Activated T-cell treated with anti-CD3 and anti-CD28 coated beads, Interleukin-2, amount 50 U/mL, for 48 hours (primary cell): ENCODE measurements around the gene CC2D1A.

ENCODE experiments used
- DNase-seq, 2 experiments: peaks; one replicate each; pipeline ENCODE4 v3.0.0-alpha.2; 2020

The CC2D1A gene

DNA sequence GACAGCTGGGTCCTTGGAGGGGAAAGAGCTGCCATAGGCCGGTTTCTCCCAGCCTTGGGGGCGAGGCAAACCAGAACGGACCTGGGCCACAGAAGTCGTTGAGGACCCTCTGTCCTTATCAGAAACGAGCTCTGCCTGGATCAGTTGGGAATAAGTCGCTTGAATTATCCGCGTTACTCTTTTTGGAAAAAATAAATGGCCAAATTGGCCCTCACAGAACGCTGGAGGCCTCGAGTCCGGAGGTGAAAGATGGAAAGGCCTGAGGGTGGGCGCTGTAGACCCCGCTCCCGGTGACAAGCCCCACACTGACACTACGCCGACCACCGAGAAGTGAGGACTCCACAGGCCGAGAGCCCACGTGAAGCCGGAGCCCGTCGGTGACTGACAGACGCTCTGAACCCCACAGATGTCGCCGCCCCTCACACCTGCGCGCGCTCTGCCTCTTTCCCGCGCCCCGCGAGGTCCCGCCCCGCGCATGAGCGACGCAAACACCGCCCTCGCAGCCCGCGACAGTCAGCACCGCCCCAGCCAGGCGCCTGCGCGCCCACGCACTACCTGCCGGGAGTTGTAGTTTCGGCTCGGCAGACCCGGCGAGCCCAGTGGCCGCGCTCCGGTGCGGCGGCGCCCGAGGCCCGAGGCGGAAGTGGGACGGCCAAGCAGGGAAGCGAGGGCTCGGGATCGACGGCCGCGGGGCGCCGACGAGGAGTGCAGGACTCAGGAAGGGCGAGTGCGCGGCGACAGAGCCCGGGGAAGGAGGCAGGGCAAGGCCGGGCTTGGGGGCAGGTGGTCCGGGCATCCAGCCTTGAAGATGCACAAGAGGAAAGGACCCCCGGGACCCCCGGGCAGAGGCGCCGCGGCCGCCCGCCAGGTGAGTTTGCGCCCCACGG is at the start of gene CC2D1A, which contains the start of gene BRME1:
Gene CC2D1A (plus strand): TSS at position 568 of the 887 bp plus-strand sequence. CDS start 241 bp downstream, at position 809.
Gene BRME1 (minus strand): TSS at position 484 of the 887 bp plus-strand sequence. CDS start 1,225 bp downstream, outside the sequence.
- DNase-seq = peak; percentile 97 to 98

- no peak for DNase-seq
These were observed 49.5 kb upstream of the CC2D1A start for GRCh38 chr19:13856497-13856896.

DNA sequence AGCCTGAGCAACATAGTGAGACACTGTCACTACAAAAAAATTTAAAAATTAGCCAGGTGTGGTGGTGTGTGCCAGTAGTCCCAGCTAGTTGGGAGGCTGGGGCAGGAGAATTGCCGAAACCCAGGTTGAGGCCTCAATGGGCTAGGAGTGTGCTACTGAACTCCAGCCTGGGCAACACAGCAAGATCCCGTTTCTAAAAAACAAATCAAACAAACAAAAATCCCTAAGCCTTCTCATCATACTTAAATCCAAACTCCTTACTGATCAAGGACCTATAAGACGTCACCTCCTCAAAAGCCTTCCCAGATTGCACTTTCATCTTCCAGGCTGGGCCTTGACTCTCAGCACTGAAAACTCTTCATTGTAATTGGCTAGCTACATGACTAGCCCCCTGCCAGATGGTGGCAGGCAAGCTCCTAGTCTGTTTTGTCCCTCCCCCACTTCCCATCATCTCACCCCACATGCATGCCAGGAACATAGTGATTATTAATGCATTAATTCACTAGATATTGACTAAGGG is 46.6 kb upstream of the CC2D1A start:
- no peak for DNase-seq

- no peak for DNase-seq
These were observed 45.2 kb upstream of the CC2D1A start for GRCh38 chr19:13860679-13861391.

GRCh38 chr19:13861392-13861713 is 44.6 kb upstream of the CC2D1A start:
- no peak for DNase-seq

DNA sequence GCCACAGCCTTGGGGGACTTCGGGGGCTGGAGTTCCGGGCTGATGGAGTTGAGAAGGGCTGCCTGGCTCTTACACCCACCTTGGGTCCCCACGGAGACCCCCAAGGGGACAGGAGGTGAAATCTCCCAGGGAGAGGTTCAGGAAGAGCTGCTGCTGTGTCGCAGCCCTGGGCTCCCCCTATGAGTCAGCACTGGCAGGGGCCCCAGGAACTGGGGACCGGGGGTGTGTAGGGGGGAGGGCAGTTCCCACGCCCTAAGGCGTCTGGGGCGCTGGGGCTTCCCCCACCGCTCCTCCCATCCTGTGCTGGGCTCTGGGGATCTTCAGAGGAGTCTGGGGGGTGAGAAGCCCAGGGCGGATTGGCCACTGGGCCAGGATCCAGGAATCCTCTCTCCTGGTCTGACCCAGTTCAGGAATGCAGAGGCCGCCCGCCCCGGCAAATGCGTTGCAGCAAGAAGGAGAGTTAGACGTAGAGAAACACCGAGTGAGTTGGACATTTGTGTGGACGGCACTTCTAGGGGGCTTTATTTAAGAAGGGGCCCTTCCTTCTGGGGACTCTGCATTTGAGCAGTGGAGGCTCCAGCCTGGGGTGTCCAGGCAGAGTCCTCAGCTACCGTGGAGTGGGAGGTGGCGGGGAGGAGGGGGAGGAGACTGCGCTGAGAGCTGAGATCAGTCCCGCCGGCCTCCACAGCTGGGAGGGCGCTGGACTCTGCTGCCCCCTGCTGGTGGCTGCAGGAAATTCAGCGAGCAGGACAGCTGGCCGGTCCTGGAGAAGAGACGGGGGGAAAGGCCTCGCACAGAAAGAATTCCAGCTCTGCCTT is 44.1 kb upstream of the CC2D1A start:
- peak; percentile 93 to 95 for DNase-seq

DNA sequence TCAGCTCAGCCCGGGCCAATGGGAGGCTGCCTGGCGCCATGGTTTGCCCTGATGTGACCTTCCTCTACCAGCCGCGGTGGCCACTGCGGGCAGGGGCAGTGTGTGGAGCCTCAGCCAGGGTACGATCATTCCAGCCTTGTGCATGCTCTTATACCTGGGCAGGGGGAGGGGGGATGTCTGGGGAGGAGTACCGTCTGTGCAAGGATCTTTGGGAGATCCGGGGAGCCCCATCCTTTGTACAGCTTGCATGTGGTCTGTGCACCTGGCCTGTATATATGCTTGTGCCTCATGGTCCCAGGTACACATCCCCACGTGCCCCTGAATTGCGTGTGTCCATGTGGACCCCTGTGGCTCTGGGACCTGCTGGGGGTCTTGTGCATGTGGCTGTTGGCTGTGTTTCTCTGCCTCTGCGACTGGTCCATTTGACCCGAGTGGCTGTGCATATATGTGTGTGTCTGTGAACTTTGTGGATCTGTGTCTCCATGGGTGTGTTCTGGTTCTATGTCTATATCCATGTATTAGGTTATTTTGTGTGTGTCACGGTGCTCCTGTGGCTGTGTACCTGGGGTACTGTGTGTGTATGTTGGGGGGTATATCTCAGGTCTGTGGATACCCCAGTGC is 41.8 kb upstream of the CC2D1A start:
- DNase-seq = peak in 1 of 2 experiments; percentile 42

DNA sequence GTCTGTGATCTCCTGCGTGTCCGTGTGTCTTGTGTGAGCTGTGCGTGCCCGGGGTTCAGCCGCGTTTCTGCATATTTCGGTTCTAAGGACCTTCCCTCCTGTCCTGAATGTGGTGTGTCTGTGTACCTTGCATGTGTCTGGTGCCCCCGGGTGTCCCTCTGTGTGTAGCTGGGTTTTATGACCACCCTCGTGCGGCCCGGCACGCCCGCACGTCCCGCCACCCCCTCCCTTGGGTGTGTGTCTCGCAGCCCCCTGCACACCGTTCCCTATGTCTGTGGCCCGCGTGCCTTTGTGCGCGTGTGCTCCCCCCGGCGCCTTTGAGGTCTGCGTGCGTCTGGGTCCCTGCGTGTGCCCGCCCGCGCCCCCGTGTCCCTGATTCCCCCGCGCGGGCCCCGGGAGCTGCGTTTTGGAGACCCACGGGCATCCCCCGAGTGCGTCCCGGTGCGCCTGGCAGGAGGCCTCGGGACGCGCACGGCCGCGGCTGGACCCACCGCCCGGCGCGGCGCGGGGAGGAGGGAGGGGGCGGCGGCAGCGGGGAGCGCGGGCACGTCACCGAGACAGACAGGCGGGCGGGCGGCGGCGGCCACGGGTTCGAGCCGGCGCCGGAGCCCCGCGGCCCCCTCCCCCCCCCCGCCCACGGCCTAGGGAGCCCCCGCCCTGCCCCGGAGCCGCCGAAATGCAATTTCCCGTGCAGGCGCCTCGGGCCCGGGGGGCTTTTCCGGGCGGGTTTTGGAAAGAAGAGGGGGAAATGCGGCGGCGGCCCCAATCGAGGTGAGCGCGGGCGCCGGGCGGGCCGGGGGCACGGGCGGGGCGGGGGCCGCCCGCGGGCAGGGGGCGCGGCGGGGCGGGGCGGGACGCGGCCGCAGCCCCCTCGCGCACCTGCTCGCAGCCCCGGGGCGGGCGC is 41.1 kb upstream of the CC2D1A start:
- DNase-seq = no peak

- no peak for DNase-seq
These were observed 40.2 kb upstream of the CC2D1A start for GRCh38 chr19:13865571-13866462.

DNA sequence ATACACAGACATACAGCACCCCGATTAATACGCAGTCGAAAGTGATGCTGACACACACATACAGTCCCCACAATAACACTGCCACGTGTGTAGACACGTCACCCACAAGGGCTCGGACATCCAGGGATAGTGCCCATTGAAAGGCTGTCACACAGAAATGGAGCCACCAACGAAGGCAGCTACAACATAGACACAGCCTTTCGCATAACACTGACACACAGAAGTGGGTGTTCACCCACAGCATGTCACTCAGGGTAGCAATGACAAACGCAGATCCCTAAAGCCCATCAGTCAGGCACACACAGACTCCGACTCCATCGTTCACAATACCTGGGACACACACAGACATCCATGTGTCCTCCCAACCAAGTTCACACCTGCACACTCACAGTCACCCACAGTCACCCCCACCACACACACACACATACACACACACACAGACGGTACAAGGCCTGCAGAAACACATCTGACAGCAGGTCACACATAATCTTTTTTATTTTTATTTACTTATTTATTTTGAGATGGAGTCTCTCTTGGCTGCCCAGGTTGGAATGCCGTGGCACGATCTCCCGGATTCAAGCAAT is 39.4 kb upstream of the CC2D1A start:
- DNase-seq = no peak

- DNase-seq = no peak
These were observed 37.3 kb upstream of the CC2D1A start for GRCh38 chr19:13868663-13869062.

GRCh38 chr19:13869281-13869680 is 36.7 kb upstream of the CC2D1A start:
- no peak for DNase-seq

DNA sequence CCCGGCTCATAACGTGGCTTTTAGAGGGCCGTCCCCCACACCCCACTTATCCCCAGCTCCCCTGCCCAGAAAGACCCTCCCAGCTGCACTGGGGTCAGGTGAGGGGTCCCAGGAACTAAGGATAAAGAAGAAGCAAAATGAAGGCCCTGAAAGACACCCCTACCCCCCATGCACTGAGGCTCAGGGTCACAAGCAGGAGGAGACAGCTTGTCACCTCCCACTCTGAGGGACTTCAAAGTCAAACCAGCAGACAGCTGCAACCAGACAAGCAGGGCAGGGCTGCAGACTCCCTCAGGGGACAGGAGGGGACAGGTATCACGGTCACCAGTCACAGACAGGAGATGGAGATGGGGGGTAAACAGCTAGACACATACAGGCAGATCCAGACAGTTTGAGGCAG is 35.1 kb upstream of the CC2D1A start:
- DNase-seq = no peak

DNA sequence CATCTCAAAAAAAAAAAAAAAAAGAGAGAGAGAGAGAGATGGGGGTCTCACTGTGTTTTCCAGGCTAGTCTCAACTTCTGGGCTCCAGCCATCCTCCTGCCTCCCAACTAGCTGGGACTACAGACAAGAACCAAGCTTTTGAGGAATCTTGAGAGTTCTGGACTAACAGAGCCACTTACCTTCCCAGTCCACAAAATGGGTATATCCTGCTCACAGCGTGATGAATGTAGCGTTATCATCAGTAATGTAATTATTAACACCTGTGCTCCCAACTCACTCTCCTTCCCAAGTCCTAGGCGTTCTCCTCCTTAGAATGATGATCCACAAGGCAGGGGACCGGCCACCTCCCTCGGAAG is 33.7 kb upstream of the CC2D1A start:
- DNase-seq = no peak

DNA sequence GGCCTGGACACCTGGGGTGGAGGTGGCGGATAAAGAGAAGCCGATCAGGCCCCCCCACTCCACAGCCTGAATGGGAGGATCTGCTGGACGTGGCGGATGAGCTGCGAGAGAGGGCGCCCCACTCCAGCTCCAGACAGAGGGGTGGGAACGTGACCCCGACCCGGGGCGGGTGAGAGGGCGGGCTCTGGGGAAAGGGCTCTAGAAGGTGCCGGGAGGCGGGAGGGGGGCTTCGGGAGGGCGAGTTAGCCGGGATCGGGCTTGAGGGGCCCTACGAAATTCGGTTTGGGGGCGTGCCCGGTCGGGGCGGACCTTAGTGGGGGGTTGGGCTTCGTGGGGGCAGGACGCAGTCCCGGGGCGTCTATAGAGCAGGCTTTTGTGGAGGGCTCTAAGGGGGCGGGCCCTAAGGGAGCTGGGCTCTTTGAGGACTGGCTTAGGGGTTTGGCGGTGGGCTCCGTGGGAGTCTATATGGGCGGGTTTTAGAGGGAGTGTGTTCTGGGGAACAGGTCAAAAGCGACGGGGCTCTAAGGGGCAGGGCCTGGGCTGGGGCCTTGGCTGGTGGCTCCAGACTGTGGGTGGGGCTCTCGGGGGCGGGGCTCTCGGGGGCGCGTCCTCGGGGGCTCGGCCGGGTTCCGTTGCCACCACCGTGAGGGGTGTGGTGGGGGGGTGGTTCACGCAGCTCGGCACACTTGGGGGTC is 33.2 kb upstream of the CC2D1A start:
- DNase-seq = peak; percentile 66 to 72

GRCh38 chr19:13873834-13874515 is 32.0 kb upstream of the CC2D1A start:
- no peak for DNase-seq

DNA sequence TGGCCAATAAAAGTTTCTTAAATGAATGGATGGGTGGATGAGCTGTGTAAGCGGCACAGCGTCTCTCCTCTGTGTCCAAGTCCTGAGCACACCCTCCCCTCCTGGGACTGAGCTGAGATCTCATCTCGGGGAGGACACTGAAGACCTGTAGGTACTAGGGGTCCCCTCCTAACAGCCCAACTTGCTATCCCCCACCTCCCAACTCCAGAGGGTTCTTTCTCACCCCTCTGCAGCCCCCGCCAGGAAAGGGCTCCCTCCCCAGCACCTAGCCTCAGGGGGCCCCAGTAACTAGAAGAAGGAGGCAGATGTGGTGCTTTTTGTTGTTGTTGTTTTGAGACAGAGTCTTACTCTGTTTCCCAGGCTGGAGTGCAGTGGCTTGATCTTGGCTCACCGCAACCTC is 30.2 kb upstream of the CC2D1A start:
- DNase-seq = no peak

DNA sequence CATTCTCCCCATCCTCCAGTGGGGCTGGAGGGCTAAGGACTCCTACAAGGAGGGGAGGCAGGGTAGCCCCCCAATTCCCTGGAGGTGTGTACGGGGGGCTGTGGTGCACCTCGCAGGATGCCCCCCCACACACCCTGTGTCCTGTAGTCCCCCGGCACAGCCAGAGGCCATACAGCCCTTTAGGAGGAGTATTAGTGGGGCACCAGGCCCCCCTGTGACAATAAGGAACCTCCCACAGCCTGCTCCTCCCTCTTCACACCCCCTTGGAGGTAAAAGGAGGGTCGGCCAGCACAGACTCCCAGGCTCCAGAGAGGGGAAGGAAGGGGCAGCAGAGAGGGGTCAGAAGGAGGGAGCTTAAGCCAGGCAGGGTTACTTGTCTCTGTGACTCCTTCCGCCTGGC is 29.2 kb upstream of the CC2D1A start, which contains the start of gene NANOS3:
Gene NANOS3 (plus strand): TSS at position 301 of the 400 bp plus-strand sequence. CDS start 115 bp downstream, outside the sequence.
- DNase-seq = no peak

DNA sequence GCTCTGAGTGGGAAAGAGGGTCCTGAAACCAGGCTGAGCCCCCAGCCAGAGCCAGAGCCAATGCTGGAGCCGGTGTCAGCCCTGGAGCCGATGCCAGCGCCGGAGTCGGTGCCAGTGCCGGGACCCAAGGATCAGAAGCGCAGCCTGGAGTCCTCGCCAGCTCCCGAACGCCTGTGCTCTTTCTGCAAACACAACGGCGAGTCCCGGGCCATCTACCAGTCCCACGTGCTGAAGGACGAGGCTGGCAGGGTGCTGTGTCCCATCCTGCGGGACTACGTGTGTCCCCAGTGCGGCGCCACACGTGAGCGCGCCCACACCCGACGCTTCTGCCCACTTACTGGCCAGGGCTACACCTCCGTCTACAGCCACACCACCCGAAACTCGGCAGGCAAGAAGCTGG is 28.7 kb upstream of the CC2D1A start:
- no peak for DNase-seq
